Duodenal mucosa (tissue), 2 donors: ENCODE results near the gene BRAT1.

ENCODE experiments used
- H3K27ac ChIP-seq: one replicate; pipeline ENCODE4 v1.7.0; 2013; ENCODE audit warnings: low read depth, low read length
- H3K27me3 ChIP-seq, 2 donors: one replicate each; pipeline ENCODE4 v1.7.0; 2013; ENCODE audit warnings: low read length in 2 of 2, control low read depth in 1 of 2; ENCODE audit not compliant: insufficient read depth in 2 of 2, control insufficient read depth in 1 of 2
- H3K36me3 ChIP-seq, 2 donors: one replicate each; pipeline ENCODE4 v1.7.0; 2013; ENCODE audit warnings: low read length in 2 of 2, control low read depth in 1 of 2; ENCODE audit not compliant: insufficient read depth in 2 of 2, control insufficient read depth in 1 of 2
- H3K4me1 ChIP-seq, 2 donors: one replicate each; pipeline ENCODE4 v1.7.0; 2013; ENCODE audit warnings: low read length in 2 of 2, control low read depth in 1 of 2; ENCODE audit not compliant: insufficient read depth in 2 of 2, control insufficient read depth in 1 of 2
- H3K4me3 ChIP-seq, 2 donors: one replicate each; pipeline ENCODE4 v1.7.0; 2013; ENCODE audit warnings: low read length in 2 of 2, low read depth in 1 of 2
- H3K9ac ChIP-seq, 2 donors: one replicate each; pipeline ENCODE4 v1.7.0; 2013; ENCODE audit warnings: low read length in 2 of 2, low read depth in 1 of 2
- H3K9me3 ChIP-seq, 2 donors: one replicate each; pipeline ENCODE4 v1.7.0; 2013; ENCODE audit warnings: low read length in 2 of 2, control low read depth in 1 of 2; ENCODE audit not compliant: control insufficient read depth in 1 of 2

Gene BRAT1

GRCh38 chr7:2523941-2524807 lies 31.1 kb downstream of the BRAT1 start:
- H3K4me1 ChIP-seq, result peaks cover 80 to 82% of the 10 kb centered on the region in 2 donors
- H3K4me3 ChIP-seq, result peak overlapping the region; percentile 83
- peaks cover 24 to 34% of the 10 kb centered on the region in 2 donors for H3K36me3 ChIP-seq
- H3K27ac ChIP-seq, result peak overlapping the region; percentile 96
- no peaks in the 10 kb centered on the region for H3K27me3 ChIP-seq
- H3K9me3 ChIP-seq, result no peaks in the 10 kb centered on the region
- peak overlapping the region; percentile 66 to 82 for H3K9ac ChIP-seq

- H3K36me3 ChIP-seq, result peaks cover 21 to 31% of the 10 kb centered on the region in 2 donors
- peaks cover 79 to 80% of the 10 kb centered on the region in 2 donors for H3K4me1 ChIP-seq
- no peaks in the 10 kb centered on the region for H3K9me3 ChIP-seq
- H3K4me3 ChIP-seq, result peak overlapping the region; percentile 83
- H3K9ac ChIP-seq, result peak overlapping the region; percentile 66 to 82
- H3K27me3 ChIP-seq, result no peaks in the 10 kb centered on the region
- peak overlapping the region; percentile 96 for H3K27ac ChIP-seq
Measured at GRCh38 chr7:2523461-2523936, 31.8 kb downstream of the BRAT1 start.

- peak overlapping the region; percentile 96 for H3K27ac ChIP-seq
- H3K36me3 ChIP-seq, result peaks cover 17 to 26% of the 10 kb centered on the region in 2 donors
- H3K4me3 ChIP-seq, result peak overlapping the region; percentile 83
- H3K4me1 ChIP-seq, result peaks cover 73 to 80% of the 10 kb centered on the region in 2 donors
- H3K27me3 ChIP-seq, result no peaks in the 10 kb centered on the region
- H3K9me3 ChIP-seq, result no peaks in the 10 kb centered on the region
- peak overlapping the region; percentile 66 to 82 for H3K9ac ChIP-seq
Measured at GRCh38 chr7:2522780-2523433, 32.4 kb downstream of the BRAT1 start.

GRCh38 chr7:2521952-2522591 lies 33.3 kb downstream of the BRAT1 start:
- peak overlapping the region; percentile 38 to 82 for H3K9ac ChIP-seq
- H3K4me3 ChIP-seq, result peak overlapping the region; percentile 83
- no peaks in the 10 kb centered on the region for H3K27me3 ChIP-seq
- H3K9me3 ChIP-seq, result no peaks in the 10 kb centered on the region
- H3K36me3 ChIP-seq, result peaks cover 15 to 20% of the 10 kb centered on the region in 2 donors
- peaks cover 65 to 74% of the 10 kb centered on the region in 2 donors for H3K4me1 ChIP-seq
- H3K27ac ChIP-seq, result peak overlapping the region; percentile 96

- H3K27me3 ChIP-seq, result no peaks in the 10 kb centered on the region
- H3K9ac ChIP-seq, result peak overlapping the region; percentile 38 to 82
- H3K4me1 ChIP-seq, result peaks cover 58 to 68% of the 10 kb centered on the region in 2 donors
- peak overlapping the region; percentile 83 for H3K4me3 ChIP-seq
- peak overlapping the region; percentile 10 for H3K27ac ChIP-seq
- H3K36me3 ChIP-seq, result peaks cover 8 to 13% of the 10 kb centered on the region in 2 donors
- no peaks in the 10 kb centered on the region for H3K9me3 ChIP-seq
Measured at GRCh38 chr7:2521341-2521745, 34.0 kb downstream of the BRAT1 start.

GRCh38 chr7:2520761-2521290 lies 34.5 kb downstream of the BRAT1 start:
- Histone ChIP-seq H3K27ac (peak overlapping the region; percentile 10), H3K27me3 (no peaks in the 10 kb centered on the region), H3K9me3 (no peaks in the 10 kb centered on the region), H3K4me3 (peak overlapping the region; percentile 83), H3K9ac (peak overlapping the region; percentile 77 to 82), H3K36me3 (peaks cover 5 to 8% of the 10 kb centered on the region in 2 donors), H3K4me1 (peaks cover 53 to 62% of the 10 kb centered on the region in 2 donors)

- Histone ChIP-seq H3K4me1 (peaks cover 47 to 57% of the 10 kb centered on the region in 2 donors), H3K9me3 (no peaks in the 10 kb centered on the region), H3K27me3 (no peaks in the 10 kb centered on the region), H3K9ac (peak overlapping the region; percentile 77 to 82), H3K27ac (peak overlapping the region; percentile 32), H3K4me3 (peak overlapping the region; percentile 83), H3K36me3 (peaks cover 0 to 2% of the 10 kb centered on the region in 2 donors)
Measured at GRCh38 chr7:2520131-2520760, 35.1 kb downstream of the BRAT1 start.

GRCh38 chr7:2519119-2519930 lies 36.0 kb downstream of the BRAT1 start, which contains the start of gene LFNG:
Gene LFNG, plus strand, starts transcription at chr7:2519774. Its CDS starts 88 bp downstream, at chr7:2519862.
- Histone ChIP-seq H3K27ac (peak within 1 kb of the TSS; percentile 32), H3K4me1 (peaks cover 39 to 50% of the 10 kb centered on the region in 2 donors), H3K36me3 (no peaks in the 10 kb centered on the region), H3K9ac (peak within 1 kb of the TSS; percentile 77 to 82), H3K27me3 (no peaks in the 10 kb centered on the region), H3K4me3 (peak within 1 kb of the TSS; percentile 83), H3K9me3 (no peaks in the 10 kb centered on the region)

GRCh38 chr7:2518737-2519118 lies 36.6 kb downstream of the BRAT1 start:
- peak overlapping the region; percentile 18 to 47 for H3K9ac ChIP-seq
- peaks cover 34 to 44% of the 10 kb centered on the region in 2 donors for H3K4me1 ChIP-seq
- H3K9me3 ChIP-seq, result no peaks in the 10 kb centered on the region
- no peaks in the 10 kb centered on the region for H3K27me3 ChIP-seq
- peak overlapping the region; percentile 56 to 69 for H3K4me3 ChIP-seq
- H3K27ac ChIP-seq, result no peak overlapping the region
- no peaks in the 10 kb centered on the region for H3K36me3 ChIP-seq
